ENCODE data around the gene PCAT6. TPM values are rescaled to one million over a fixed set of nuclear protein-coding genes. Genes with fewer than 3 reads are reported as not detected.
"Not testable (repeated sequence)": the region's sequence is repeated elsewhere in the genome, so short reads cannot be mapped to it uniquely, and the experiment has no call there.

Gene PCAT6
- total RNA-seq, 2 donors from 2014 or later = not detected

DNA sequence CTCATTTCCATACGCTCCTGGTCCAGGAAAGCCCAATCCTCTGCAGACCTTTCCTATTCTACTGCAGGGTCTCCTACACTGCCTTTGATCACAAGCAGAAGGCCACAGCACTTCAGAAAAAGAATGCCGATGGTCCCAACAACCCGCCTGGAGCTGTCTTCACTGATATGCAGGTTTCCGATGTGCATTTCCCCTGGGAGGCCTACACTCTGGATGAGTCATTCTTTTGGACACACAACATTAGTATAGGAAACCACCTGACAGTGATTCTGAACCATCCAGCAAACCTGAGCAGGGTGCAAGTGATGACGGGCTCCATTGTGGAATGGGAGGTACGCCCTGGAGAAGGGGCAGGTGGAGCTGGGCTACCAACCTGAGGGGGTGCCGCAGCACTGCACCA lies 15.0 kb downstream of the PCAT6 start:
- no peak overlapping the region for H3K4me3 ChIP-seq
- no peak for ATAC-seq (ENCODE audit: insufficient number of reproducible peaks, low FRiP score, low read depth)
- no peaks in the 10 kb centered on the region for H3K27me3 ChIP-seq (replicated peaks; ENCODE audit: insufficient read depth)
- H3K36me3 ChIP-seq = no peaks in the 10 kb centered on the region
- H3K4me1 ChIP-seq (ENCODE audit: control insufficient read depth in 1 of 2, low read depth in 2 of 2) = no peaks in the 10 kb centered on the region
- H3K9me3 ChIP-seq = no peaks in the 10 kb centered on the region
- no peak for DNase-seq (ENCODE audit: low spot score)
- H3K27ac ChIP-seq = no peak overlapping the region
- TF ChIP-seq, protein P1, sequence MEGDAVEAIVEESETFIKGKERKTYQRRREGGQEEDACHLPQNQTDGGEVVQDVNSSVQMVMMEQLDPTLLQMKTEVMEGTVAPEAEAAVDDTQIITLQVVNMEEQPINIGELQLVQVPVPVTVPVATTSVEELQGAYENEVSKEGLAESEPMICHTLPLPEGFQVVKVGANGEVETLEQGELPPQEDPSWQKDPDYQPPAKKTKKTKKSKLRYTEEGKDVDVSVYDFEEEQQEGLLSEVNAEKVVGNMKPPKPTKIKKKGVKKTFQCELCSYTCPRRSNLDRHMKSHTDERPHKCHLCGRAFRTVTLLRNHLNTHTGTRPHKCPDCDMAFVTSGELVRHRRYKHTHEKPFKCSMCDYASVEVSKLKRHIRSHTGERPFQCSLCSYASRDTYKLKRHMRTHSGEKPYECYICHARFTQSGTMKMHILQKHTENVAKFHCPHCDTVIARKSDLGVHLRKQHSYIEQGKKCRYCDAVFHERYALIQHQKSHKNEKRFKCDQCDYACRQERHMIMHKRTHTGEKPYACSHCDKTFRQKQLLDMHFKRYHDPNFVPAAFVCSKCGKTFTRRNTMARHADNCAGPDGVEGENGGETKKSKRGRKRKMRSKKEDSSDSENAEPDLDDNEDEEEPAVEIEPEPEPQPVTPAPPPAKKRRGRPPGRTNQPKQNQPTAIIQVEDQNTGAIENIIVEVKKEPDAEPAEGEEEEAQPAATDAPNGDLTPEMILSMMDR (IDR thresholded peaks at IDR 0.05) = no peak

DNA sequence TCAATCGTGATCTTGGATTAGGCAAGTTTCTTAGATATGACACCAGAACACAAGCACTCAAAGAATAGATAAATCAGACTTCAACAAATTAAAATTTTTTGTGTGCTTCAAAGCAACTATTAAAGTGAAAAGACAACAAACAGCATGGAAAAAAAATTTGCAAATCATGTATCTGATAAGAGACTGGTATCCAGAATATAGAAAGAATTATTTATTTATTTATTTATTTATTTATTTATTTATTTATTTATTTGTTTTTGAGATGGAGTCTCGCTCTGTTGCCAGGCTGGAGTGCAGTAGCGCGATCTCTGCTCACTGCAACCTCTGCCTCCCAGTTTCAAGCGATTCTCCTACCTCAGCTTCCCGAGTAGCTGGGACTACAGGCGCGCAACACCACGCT lies 18.5 kb downstream of the PCAT6 start:
- H3K4me3 ChIP-seq; H3K4me1 ChIP-seq (ENCODE audit: control insufficient read depth in 1 of 2, low read depth in 2 of 2); H3K27me3 ChIP-seq (replicated peaks; ENCODE audit: insufficient read depth); H3K9me3 ChIP-seq; DNase-seq (ENCODE audit: low spot score); H3K36me3 ChIP-seq; ATAC-seq (ENCODE audit: insufficient number of reproducible peaks, low FRiP score, low read depth); H3K27ac ChIP-seq: not testable (repeated sequence)

DNA sequence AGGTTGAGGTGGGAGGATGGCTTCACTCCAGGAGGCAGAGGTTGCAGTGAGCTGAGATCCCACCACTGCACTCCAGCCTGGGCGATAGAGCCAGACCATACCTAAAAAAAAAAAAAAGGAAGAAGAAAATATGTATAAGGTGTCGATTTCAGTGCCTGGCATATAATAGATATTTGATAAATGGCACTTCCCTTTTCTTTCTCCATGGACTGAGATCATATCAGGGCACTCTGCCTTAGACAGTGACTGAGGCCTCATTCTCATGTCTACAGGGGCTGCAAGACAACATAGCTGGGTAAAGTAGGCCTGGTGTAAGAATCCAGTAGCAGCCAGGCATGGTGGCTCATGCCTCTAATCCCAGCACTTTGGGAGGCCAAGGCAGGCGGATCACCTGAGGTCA lies 21.2 kb downstream of the PCAT6 start:
- Histone ChIP-seq H3K9me3 (no peaks in the 10 kb centered on the region), H3K36me3 (no peaks in the 10 kb centered on the region), H3K27me3 (replicated peaks; ENCODE audit: insufficient read depth) (no peaks in the 10 kb centered on the region), H3K27ac (no peak overlapping the region), H3K4me3 (no peak overlapping the region), H3K4me1 (ENCODE audit: control insufficient read depth in 1 of 2, low read depth in 2 of 2) (no peaks in the 10 kb centered on the region)
- DNase-seq (ENCODE audit: low spot score) = no peak
- ATAC-seq (ENCODE audit: insufficient number of reproducible peaks, low FRiP score, low read depth) = no peak
- TF ChIP-seq, protein P1 (IDR thresholded peaks at IDR 0.05) = no peak

DNA sequence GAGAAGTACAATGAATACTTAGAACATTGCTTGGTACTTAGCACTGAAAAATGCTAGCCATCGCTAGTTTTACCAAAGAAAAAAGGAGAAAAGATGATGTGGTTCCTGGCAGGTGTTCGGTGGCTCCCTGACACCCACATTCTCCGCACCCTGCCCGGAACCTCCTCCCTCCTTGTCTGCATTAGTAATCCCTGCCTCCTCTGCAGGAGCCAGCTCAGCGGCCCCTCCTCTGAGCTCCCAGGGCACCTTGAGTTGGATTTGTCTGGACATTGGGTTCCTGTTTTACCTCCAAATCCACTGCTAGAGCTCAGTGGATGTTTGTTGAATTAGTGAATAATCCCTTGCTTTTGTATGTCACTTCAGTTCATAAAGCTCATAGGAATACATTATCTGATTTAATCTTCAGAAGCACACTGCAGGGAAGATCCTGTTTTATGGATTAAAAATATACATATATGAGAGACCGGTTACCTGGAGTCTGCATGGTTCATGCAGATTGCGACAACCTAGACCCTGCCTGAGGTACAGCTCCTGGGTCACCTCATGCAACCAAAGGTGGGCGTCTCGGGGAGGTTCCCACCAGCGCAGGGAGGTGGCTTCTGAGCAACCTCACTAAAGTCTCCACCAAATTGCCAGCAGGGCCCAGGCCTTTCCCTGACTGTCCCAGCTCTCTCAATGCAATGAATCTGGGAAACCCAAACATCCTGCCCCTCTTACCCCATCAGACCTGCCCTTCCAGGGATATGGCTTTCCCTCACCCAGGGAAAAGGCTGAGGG lies 24.2 kb downstream of the PCAT6 start:
- no peak overlapping the region for H3K27ac ChIP-seq
- TF ChIP-seq, protein P1 (IDR thresholded peaks at IDR 0.05) = no peak
- H3K27me3 ChIP-seq (replicated peaks; ENCODE audit: insufficient read depth) = no peaks in the 10 kb centered on the region
- no peaks in the 10 kb centered on the region for H3K9me3 ChIP-seq
- no peaks in the 10 kb centered on the region for H3K36me3 ChIP-seq
- DNase-seq (ENCODE audit: low spot score) = no peak
- no peak for ATAC-seq (ENCODE audit: insufficient number of reproducible peaks, low FRiP score, low read depth)
- no peak overlapping the region for H3K4me3 ChIP-seq
- no peaks in the 10 kb centered on the region for H3K4me1 ChIP-seq (ENCODE audit: control insufficient read depth in 1 of 2, low read depth in 2 of 2)

DNA sequence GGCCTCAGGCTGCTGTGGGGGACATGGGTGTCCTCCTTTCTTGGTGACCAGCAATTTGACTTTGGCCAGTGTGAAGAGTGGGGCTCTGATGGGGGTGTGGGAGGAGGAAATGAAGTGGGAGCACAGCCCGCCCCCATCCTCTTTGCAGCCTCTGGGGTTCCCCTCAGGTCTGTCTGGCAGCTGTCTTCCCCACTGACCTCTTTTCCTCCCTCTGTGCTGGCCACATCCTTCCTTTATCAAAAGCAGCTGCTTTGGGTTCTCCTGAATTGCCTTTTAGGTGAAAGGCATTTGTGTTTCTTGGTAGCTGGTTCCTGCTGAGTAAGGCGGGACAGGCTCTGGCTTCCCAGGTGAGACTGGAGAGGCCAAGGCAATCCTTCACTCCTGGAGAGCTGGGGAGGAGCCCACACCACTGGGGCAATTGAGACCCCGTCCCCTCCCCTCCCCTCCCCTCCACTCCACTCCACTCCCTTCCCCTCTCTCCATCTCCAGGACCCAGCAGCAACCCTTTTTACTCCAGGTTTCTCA lies 24.9 kb downstream of the PCAT6 start:
- Histone ChIP-seq H3K27ac (no peak overlapping the region), H3K27me3 (replicated peaks; ENCODE audit: insufficient read depth) (no peaks in the 10 kb centered on the region), H3K36me3 (no peaks in the 10 kb centered on the region), H3K9me3 (no peaks in the 10 kb centered on the region), H3K4me3 (no peak overlapping the region), H3K4me1 (ENCODE audit: control insufficient read depth in 1 of 2, low read depth in 2 of 2) (no peaks in the 10 kb centered on the region)
- TF ChIP-seq, protein P1 (IDR thresholded peaks at IDR 0.05) = no peak
- DNase-seq (ENCODE audit: low spot score) = no peak
- no peak for ATAC-seq (ENCODE audit: insufficient number of reproducible peaks, low FRiP score, low read depth)
